ENCODE measurements around the gene ALG3. TPM values are rescaled to one million over a fixed set of nuclear protein-coding genes. Genes with fewer than 3 reads are reported as not detected.

Gene ALG3
- total RNA-seq, 1 experiment from 2014 or later: 59.8 TPM

GRCh38 chr3:184211297-184211696, 37.5 kb downstream of the ALG3 start:
- DNase-seq: no peak
- no peaks in the 10 kb centered on the region for H3K36me3 ChIP-seq (replicated peaks; ENCODE audit: control insufficient read depth, insufficient read depth, low read length)
- H3K4me3 ChIP-seq (ENCODE audit: insufficient read depth, low read depth, low read length): no peak overlapping the region
- H3K27me3 ChIP-seq (ENCODE audit: control insufficient read depth, insufficient read depth, low read length): no peaks in the 10 kb centered on the region

- H3K36me3 ChIP-seq (replicated peaks; ENCODE audit: control insufficient read depth, insufficient read depth, low read length): no peaks in the 10 kb centered on the region
- no peak overlapping the region for H3K4me3 ChIP-seq (ENCODE audit: insufficient read depth, low read depth, low read length)
- no peak for DNase-seq
- H3K27me3 ChIP-seq (ENCODE audit: control insufficient read depth, insufficient read depth, low read length): no peaks in the 10 kb centered on the region
Measured at GRCh38 chr3:184209146-184209923, 39.4 kb downstream of the ALG3 start.

- Histone ChIP-seq H3K4me3 (ENCODE audit: insufficient read depth, low read depth, low read length) (no peak overlapping the region), H3K27me3 (ENCODE audit: control insufficient read depth, insufficient read depth, low read length) (no peaks in the 10 kb centered on the region), H3K36me3 (replicated peaks; ENCODE audit: control insufficient read depth, insufficient read depth, low read length) (no peaks in the 10 kb centered on the region)
- no peak for DNase-seq
Measured at GRCh38 chr3:184203526-184203925, 45.2 kb downstream of the ALG3 start.

GRCh38 chr3:184200825-184201224, 47.9 kb downstream of the ALG3 start:
- no peak overlapping the region for H3K4me3 ChIP-seq (ENCODE audit: insufficient read depth, low read depth, low read length)
- H3K27me3 ChIP-seq (ENCODE audit: control insufficient read depth, insufficient read depth, low read length): no peaks in the 10 kb centered on the region
- DNase-seq: peak; percentile 16
- H3K36me3 ChIP-seq (replicated peaks; ENCODE audit: control insufficient read depth, insufficient read depth, low read length): no peaks in the 10 kb centered on the region; the same call in 1 of the 2 replicates

GRCh38 chr3:184198509-184198908, 50.3 kb downstream of the ALG3 start:
- no peak overlapping the region for H3K4me3 ChIP-seq (ENCODE audit: insufficient read depth, low read depth, low read length)
- peak; percentile 10 for DNase-seq
- no peaks in the 10 kb centered on the region for H3K27me3 ChIP-seq (ENCODE audit: control insufficient read depth, insufficient read depth, low read length)
- H3K36me3 ChIP-seq (replicated peaks; ENCODE audit: control insufficient read depth, insufficient read depth, low read length): peaks cover 7% of the 10 kb centered on the region

GRCh38 chr3:184196536-184196935, 52.2 kb downstream of the ALG3 start:
- Histone ChIP-seq H3K36me3 (replicated peaks; ENCODE audit: control insufficient read depth, insufficient read depth, low read length) (peaks cover 20% of the 10 kb centered on the region), H3K4me3 (ENCODE audit: insufficient read depth, low read depth, low read length) (no peak overlapping the region), H3K27me3 (ENCODE audit: control insufficient read depth, insufficient read depth, low read length) (no peaks in the 10 kb centered on the region)
- DNase-seq: peak; percentile 8

GRCh38 chr3:184193991-184194539, 54.7 kb downstream of the ALG3 start:
- Histone ChIP-seq H3K36me3 (replicated peaks; ENCODE audit: control insufficient read depth, insufficient read depth, low read length) (peaks cover 37% of the 10 kb centered on the region), H3K4me3 (ENCODE audit: insufficient read depth, low read depth, low read length) (no peak overlapping the region), H3K27me3 (ENCODE audit: control insufficient read depth, insufficient read depth, low read length) (no peaks in the 10 kb centered on the region)
- no peak for DNase-seq

- DNase-seq: peak; percentile 30
- Histone ChIP-seq H3K36me3 (replicated peaks; ENCODE audit: control insufficient read depth, insufficient read depth, low read length) (peaks cover 44% of the 10 kb centered on the region), H3K4me3 (ENCODE audit: insufficient read depth, low read depth, low read length) (no peak overlapping the region), H3K27me3 (ENCODE audit: control insufficient read depth, insufficient read depth, low read length) (no peaks in the 10 kb centered on the region)
Measured at GRCh38 chr3:184192889-184193288, 55.9 kb downstream of the ALG3 start.

Other genes starting within 250 kb of the ALG3 start
- 15.7 and 17.9 TPM in 2 replicates for gene ABCC5, start 231.1 kb downstream of the ALG3 start, total RNA-seq (2014; rRNA removed; shearing (Covaris generic))
- gene HTR3D, start 217.2 kb downstream of the ALG3 start, total RNA-seq (2014; rRNA removed; shearing (Covaris generic)): not detected in 2 replicates
- gene HTR3C, start 195.9 kb downstream of the ALG3 start, total RNA-seq (2014; rRNA removed; shearing (Covaris generic)): not detected in 2 replicates
- gene HTR3E, start 151.9 kb downstream of the ALG3 start, total RNA-seq (2014; rRNA removed; shearing (Covaris generic)): not detected in 2 replicates
- gene EIF2B5, start 113.6 kb downstream of the ALG3 start, total RNA-seq (2014; rRNA removed; shearing (Covaris generic)): 58.4 and 65.6 TPM in 2 replicates
- 40.6 and 44.4 TPM in 2 replicates for gene DVL3, start 93.6 kb downstream of the ALG3 start, total RNA-seq (2014; rRNA removed; shearing (Covaris generic))
- gene AP2M1, start 74.1 kb downstream of the ALG3 start, total RNA-seq (2014; rRNA removed; shearing (Covaris generic)): 567 and 667 TPM in 2 replicates
- 31.1 and 38.8 TPM in 2 replicates for gene ABCF3, start 62.8 kb downstream of the ALG3 start, total RNA-seq (2014; rRNA removed; shearing (Covaris generic))
- 0.41 TPM in 1 of 2 replicates, not detected in the other for gene VWA5B2, start 19.4 kb downstream of the ALG3 start, total RNA-seq (2014; rRNA removed; shearing (Covaris generic))
- gene EEF1AKMT4, start 710 bp upstream of the ALG3 start, total RNA-seq (2014; rRNA removed; shearing (Covaris generic)): 10.1 and 15.2 TPM in 2 replicates
- 1.5 and 1.6 TPM in 2 replicates for gene CAMK2N2, start 12.6 kb upstream of the ALG3 start, total RNA-seq (2014; rRNA removed; shearing (Covaris generic))
- gene ECE2, start 27.1 kb upstream of the ALG3 start, total RNA-seq (2014; rRNA removed; shearing (Covaris generic)): not detected in 2 replicates
- gene PSMD2, start 50.3 kb upstream of the ALG3 start, total RNA-seq (2014; rRNA removed; shearing (Covaris generic)): 378 and 392 TPM in 2 replicates
- 359 and 392 TPM in 2 replicates for gene EIF4G1, start 65.6 kb upstream of the ALG3 start, total RNA-seq (2014; rRNA removed; shearing (Covaris generic))
- gene FAM131A, start 88.6 kb upstream of the ALG3 start, total RNA-seq (2014; rRNA removed; shearing (Covaris generic)): 36.9 and 41.1 TPM in 2 replicates
- 17.1 and 22.3 TPM in 2 replicates for gene CLCN2, start 112.6 kb upstream of the ALG3 start, total RNA-seq (2014; rRNA removed; shearing (Covaris generic))
- 92.8 and 100 TPM in 2 replicates for gene POLR2H, start 112.7 kb upstream of the ALG3 start, total RNA-seq (2014; rRNA removed; shearing (Covaris generic))
- gene THPO, start 129.2 kb upstream of the ALG3 start, total RNA-seq (2014; rRNA removed; shearing (Covaris generic)): 0.80 and 1.3 TPM in 2 replicates
- 4.5 and 10.5 TPM in 2 replicates for gene CHRD, start 131.1 kb upstream of the ALG3 start, total RNA-seq (2014; rRNA removed; shearing (Covaris generic))